A673 (cell line): ENCODE measurements around the gene FNDC1. TPM values are rescaled to one million over a fixed set of nuclear protein-coding genes. Genes with fewer than 3 reads are reported as not detected.

Source experiments
- BruUV-seq: library from RNA; stranded (reverse); fragments of 400-500 nt; replicated peaks from 2 replicates; lab custom pipeline; 2021; lab: Mats Ljungman, UMichigan
- CTCF ChIA-PET: fragments of 300-600 bp; sonication (Branson Sonifier 250); formaldehyde crosslinking; loops from one replicate; lab custom pipeline; 2022; ENCODE audit warnings: antibody characterized with exemption; lab: Charles Lee
- POLR2A ChIA-PET: fragments of 300-600 bp; sonication (Branson Sonifier 250); formaldehyde crosslinking; loops from one replicate; lab custom pipeline; 2022; ENCODE audit warnings: antibody characterized with exemption; ENCODE audit not compliant: low non-redundant PET; lab: Charles Lee
- DNase-seq: peaks from one replicate; pipeline ENCODE4 v3.0.0-alpha.2; 2015; ENCODE audit warnings: low spot score
- H3K27ac ChIP-seq: fragments of 200-600 bp; sonication (generic); 2 replicates; pipeline ENCODE4 v1.5.1; 2016; ENCODE audit warnings: mixed run types, low read depth, mild to moderate bottlenecking, mixed read lengths, antibody characterized with exemption, low read length; ENCODE audit not compliant: poor library complexity, severe bottlenecking
- H3K27me3 ChIP-seq: fragments of 200-600 bp; sonication (generic); replicated peaks from 2 replicates; pipeline ENCODE4 v1.6.1; 2017; ENCODE audit warnings: mixed run types, low read depth, mild to moderate bottlenecking, mixed read lengths, antibody characterized with exemption, low read length; ENCODE audit not compliant: insufficient read depth, poor library complexity
- H3K36me3 ChIP-seq: fragments of 200-600 bp; sonication (generic); 2 replicates; pipeline ENCODE4 v1.6.1; 2016; ENCODE audit warnings: mixed run types, mild to moderate bottlenecking, mixed read lengths, antibody characterized with exemption, low read length; ENCODE audit not compliant: insufficient read depth, poor library complexity, severe bottlenecking
- H3K4me1 ChIP-seq: fragments of 200-600 bp; sonication (generic); 2 replicates; pipeline ENCODE4 v1.6.1; 2017; ENCODE audit warnings: mixed run types, mild to moderate bottlenecking, mixed read lengths, antibody characterized with exemption, low read length; ENCODE audit not compliant: insufficient read depth, poor library complexity, severe bottlenecking
- H3K4me3 ChIP-seq: fragments of 200-600 bp; sonication (generic); 2 replicates; pipeline ENCODE4 v1.5.1; 2016; ENCODE audit warnings: low read depth, mixed run types, mild to moderate bottlenecking, mixed read lengths, low read length; ENCODE audit not compliant: poor library complexity, severe bottlenecking
- H3K9me3 ChIP-seq: fragments of 200-600 bp; sonication (generic); 2 replicates; pipeline ENCODE4 v1.6.1; 2016; ENCODE audit warnings: mixed run types, low read depth, mild to moderate bottlenecking, mixed read lengths, antibody characterized with exemption, low read length; ENCODE audit not compliant: poor library complexity, severe bottlenecking
- EZH2 ChIP-seq: fragments of 200-600 bp; sonication (generic); IDR thresholded peaks from 2 replicates; pipeline ENCODE4 v1.6.1; 2017; ENCODE audit warnings: borderline replicate concordance, low read depth, mild to moderate bottlenecking, mixed read lengths, antibody characterized with exemption, low read length; ENCODE audit not compliant: poor library complexity, severe bottlenecking
- intact Hi-C: fragments of 100-400 bp; cut with micrococcal nuclease; formaldehyde crosslinking; loops from one replicate; pipeline ENCODE4 v1.10.0; 2022; ENCODE audit not compliant: unreplicated experiment
- total RNA-seq: library from RNA; stranded (reverse); gene quantifications from 2 replicates; pipeline ENCODE4 v1.2.3, GENCODE V29; 2021
- TF ChIP-seq, protein P1 (sequence below): fragments of 300-800, 200-600 bp; sonication (generic); conservative IDR thresholded peaks from 2 replicates; pipeline ENCODE4 v1.5.1; 2017; ENCODE audit warnings: low read depth, mild to moderate bottlenecking, antibody characterized with exemption, low read length, moderate library complexity, mixed read lengths

The FNDC1 gene
- total RNA-seq, 1 experiment from 2014 or later: not detected

DNA sequence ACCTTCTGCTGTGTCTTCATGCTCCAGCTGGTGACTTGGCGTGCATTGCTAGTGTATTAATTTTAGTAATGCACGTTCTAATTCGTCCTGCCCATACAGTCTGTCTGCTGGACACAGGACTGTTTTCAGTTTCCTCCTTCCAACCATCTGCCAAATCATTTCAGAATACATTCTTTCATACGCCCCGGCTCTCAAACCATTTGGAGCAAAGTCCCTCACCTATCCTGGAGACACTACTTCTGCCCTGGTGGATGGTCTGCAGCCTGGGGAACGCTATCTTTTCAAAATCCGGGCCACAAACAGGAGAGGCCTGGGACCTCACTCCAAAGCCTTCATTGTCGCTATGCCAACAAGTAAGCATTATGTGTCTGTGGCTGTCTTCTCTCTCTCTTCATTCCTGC is 60.5 kb downstream of the FNDC1 start:
- ChIA-PET CTCF (no interaction called here), POLR2A (no interaction called here)
- H3K27ac ChIP-seq: no peak overlapping the region
- no peaks in the 10 kb centered on the region for H3K4me1 ChIP-seq
- no peaks in the 10 kb centered on the region for H3K9me3 ChIP-seq
- H3K36me3 ChIP-seq: no peaks in the 10 kb centered on the region
- H3K27me3 ChIP-seq: peaks cover 28% of the 10 kb centered on the region
- no peak for DNase-seq
- intact Hi-C loops: no loop called here
- BruUV-seq: no TSS peak
- TF ChIP-seq, protein P1, sequence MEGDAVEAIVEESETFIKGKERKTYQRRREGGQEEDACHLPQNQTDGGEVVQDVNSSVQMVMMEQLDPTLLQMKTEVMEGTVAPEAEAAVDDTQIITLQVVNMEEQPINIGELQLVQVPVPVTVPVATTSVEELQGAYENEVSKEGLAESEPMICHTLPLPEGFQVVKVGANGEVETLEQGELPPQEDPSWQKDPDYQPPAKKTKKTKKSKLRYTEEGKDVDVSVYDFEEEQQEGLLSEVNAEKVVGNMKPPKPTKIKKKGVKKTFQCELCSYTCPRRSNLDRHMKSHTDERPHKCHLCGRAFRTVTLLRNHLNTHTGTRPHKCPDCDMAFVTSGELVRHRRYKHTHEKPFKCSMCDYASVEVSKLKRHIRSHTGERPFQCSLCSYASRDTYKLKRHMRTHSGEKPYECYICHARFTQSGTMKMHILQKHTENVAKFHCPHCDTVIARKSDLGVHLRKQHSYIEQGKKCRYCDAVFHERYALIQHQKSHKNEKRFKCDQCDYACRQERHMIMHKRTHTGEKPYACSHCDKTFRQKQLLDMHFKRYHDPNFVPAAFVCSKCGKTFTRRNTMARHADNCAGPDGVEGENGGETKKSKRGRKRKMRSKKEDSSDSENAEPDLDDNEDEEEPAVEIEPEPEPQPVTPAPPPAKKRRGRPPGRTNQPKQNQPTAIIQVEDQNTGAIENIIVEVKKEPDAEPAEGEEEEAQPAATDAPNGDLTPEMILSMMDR: no peak
- no peak for TF ChIP-seq EZH2
- H3K4me3 ChIP-seq: no peak overlapping the region

DNA sequence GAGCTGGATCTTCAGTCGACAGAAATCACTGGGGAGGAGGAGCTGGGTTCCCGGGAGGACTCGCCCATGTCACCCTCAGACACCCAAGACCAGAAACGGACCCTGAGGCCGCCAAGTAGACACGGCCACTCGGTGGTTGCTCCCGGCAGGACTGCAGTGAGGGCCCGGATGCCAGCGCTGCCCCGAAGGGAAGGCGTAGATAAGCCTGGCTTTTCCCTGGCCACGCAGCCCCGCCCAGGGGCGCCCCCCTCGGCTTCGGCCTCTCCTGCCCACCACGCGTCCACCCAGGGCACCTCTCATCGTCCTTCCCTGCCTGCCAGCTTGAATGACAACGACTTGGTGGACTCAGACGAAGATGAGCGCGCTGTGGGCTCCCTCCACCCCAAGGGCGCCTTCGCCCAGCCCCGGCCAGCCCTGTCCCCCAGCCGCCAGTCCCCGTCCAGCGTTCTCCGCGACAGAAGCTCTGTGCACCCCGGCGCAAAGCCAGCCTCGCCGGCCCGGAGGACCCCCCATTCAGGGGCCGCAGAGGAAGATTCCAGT is 63.0 kb downstream of the FNDC1 start:
- ChIA-PET CTCF (no interaction called here), POLR2A (no interaction called here)
- intact Hi-C loops: no loop called here
- H3K36me3 ChIP-seq: no peaks in the 10 kb centered on the region
- no peak overlapping the region for H3K27ac ChIP-seq
- no peak overlapping the region for H3K4me3 ChIP-seq
- no peaks in the 10 kb centered on the region for H3K4me1 ChIP-seq
- no peaks in the 10 kb centered on the region for H3K9me3 ChIP-seq
- TF ChIP-seq, protein P1: no peak
- no peak for TF ChIP-seq EZH2
- no peak for DNase-seq
- peaks cover 18% of the 10 kb centered on the region for H3K27me3 ChIP-seq
- BruUV-seq: no TSS peak

DNA sequence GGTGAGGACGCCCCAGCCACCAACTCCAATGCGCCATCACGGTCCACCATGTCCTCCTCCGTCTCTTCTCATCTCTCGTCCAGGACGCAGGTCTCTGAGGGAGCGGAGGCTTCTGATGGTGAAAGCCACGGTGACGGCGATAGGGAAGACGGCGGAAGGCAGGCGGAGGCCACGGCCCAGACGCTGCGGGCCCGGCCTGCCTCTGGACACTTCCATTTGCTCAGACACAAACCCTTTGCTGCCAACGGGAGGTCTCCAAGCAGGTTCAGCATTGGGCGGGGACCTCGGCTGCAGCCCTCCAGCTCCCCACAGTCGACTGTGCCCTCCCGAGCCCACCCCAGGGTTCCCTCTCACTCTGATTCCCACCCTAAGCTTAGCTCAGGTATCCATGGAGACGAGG is 63.6 kb downstream of the FNDC1 start:
- no TSS peak for BruUV-seq
- no peak overlapping the region for H3K27ac ChIP-seq
- ChIA-PET CTCF (no interaction called here), POLR2A (no interaction called here)
- H3K27me3 ChIP-seq: peaks cover 13% of the 10 kb centered on the region
- no peak overlapping the region for H3K4me3 ChIP-seq
- DNase-seq: no peak
- TF ChIP-seq EZH2: no peak
- TF ChIP-seq, protein P1: no peak
- no peaks in the 10 kb centered on the region for H3K36me3 ChIP-seq
- H3K4me1 ChIP-seq: no peaks in the 10 kb centered on the region
- H3K9me3 ChIP-seq: no peaks in the 10 kb centered on the region
- intact Hi-C loops: no loop called here
